Measurements from ENCODE around the gene DIPK1B.

The DIPK1B gene

DNA sequence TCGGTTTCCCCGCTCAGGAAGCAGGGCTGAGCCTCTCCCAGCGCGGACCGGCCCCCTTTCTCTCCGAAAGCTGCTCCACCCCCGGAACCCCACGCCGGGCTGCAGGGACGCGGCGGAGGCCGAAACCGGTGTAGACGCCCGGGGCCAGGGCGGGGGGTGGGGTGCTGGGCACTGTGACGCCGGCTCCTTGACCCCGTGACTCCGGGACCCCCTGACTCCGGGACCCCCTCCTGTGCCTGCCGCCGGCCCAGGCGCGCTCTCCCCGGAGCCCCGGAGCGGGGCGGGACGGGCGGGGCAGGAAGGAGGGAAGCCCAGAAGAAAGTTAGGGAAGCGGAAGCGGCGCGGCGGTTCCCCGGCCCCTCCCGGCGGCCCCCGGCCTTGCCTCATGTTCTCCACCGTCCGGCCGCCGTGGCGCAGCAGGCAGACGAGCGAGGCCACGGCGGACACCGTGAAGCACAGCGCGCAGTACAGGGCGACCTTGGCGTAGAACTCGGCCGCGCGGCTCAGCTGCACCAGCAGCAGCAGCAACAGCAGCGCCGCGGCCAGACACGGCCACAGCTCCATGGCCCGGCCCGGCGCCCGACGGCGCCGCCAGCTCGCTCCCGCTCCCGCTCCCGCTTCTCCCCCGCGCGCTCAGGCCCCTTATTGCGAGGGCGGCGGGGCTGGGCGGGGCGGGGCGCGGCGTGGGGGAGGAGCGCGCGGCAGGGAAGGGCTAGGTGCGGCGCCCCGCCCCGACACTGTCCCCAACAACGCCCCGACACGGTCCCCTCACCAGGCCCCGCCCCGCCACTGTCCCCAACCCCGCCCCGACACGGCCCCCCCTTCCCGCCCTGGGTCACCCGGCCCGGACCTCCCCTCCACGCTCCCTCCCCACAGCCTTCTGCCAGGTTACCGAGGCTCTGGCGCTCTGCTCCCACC lies 25.3 kb upstream of the DIPK1B start, which contains the start of gene AGPAT2:
Gene AGPAT2 (minus strand): TSS at position 664 of the 918 bp plus-strand sequence. CDS start 100 bp downstream, at position 564.
- no peak for FAIRE-seq

- FAIRE-seq = no peak
Measured at GRCh38 chr9:136687721-136688223, 24.6 kb upstream of the DIPK1B start.

DNA sequence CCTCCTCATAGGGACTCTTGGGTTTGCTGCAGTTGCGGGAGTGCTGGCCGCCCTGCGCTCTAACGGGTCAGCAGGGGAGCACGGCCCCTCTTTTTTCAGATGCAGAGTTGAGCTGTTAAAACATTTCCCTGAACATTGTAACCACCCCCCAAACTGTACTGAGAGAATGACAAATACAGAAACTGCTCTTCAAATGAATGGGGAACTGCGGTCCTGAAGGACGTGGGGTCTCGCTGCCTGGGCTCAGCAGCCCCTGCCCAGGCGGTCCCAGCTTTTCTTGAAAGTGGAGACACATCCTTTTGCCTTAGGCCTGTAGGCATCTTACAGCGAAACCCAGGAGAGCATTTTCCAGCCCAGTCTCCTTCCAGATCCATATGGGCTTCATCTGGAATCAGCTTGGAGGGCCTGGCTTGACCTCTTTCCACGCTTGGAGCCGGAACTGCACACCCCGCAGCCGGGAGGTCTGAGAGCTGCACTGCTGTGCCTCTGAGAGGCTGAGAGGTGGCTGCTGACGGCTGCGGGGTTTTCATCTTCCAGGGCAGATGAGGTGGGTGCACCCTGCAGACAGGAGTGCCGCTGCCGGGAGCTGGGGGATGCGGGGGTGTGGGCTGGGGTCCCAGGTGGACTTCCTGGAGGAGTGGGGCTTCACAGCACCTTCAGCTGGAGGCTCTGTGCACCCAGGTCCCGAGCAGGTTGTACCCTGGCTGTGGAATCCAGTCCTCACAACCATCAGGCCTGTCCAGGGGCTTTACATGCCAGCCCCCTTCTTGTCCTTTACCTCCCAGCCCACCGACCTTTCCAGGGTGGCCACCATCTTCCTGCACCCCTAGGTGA lies 23.9 kb upstream of the DIPK1B start:
- FAIRE-seq = no peak

DNA sequence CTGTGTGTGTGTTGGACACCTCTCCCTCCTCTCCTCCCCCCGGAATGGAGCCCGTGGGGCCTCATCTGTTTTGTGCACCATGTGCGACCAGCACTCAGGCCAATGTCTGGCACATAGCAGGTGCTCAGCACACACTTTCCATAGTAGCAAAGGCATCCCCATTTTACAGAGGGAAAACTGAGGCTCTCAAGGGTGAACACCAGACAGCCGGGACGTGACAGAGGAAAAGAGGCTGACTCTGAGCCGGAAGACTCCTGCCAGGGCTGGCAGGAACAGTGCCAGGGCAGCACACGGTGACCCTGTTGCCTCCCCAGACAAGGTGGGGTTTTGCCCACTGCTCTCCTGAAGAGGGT lies 23.3 kb upstream of the DIPK1B start:
- FAIRE-seq = no peak

- FAIRE-seq = no peak
Measured at GRCh38 chr9:136690104-136690805, 22.1 kb upstream of the DIPK1B start.

DNA sequence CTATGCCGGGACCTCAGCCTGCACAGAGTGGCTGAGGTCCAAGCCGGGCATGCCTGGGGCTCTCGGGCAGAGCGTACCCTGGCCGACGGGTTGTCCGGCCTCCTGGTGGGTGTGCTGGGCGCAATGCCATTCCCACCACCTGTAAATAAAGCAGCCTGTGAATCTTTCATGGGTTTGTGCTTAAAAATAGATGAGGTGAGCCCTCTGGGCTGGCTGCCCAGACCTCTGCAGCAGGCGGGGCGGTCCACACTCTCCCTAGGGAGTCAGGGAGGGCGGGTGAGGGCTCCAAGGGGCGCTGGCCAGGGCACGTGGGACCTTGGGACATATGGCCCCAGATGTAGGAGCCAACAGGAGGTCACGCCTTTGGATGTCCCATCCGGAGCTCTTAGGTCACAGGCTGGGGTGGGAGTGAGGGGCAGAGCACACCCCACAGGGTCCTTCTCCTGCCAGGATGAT lies 21.5 kb upstream of the DIPK1B start:
- no peak for FAIRE-seq

DNA sequence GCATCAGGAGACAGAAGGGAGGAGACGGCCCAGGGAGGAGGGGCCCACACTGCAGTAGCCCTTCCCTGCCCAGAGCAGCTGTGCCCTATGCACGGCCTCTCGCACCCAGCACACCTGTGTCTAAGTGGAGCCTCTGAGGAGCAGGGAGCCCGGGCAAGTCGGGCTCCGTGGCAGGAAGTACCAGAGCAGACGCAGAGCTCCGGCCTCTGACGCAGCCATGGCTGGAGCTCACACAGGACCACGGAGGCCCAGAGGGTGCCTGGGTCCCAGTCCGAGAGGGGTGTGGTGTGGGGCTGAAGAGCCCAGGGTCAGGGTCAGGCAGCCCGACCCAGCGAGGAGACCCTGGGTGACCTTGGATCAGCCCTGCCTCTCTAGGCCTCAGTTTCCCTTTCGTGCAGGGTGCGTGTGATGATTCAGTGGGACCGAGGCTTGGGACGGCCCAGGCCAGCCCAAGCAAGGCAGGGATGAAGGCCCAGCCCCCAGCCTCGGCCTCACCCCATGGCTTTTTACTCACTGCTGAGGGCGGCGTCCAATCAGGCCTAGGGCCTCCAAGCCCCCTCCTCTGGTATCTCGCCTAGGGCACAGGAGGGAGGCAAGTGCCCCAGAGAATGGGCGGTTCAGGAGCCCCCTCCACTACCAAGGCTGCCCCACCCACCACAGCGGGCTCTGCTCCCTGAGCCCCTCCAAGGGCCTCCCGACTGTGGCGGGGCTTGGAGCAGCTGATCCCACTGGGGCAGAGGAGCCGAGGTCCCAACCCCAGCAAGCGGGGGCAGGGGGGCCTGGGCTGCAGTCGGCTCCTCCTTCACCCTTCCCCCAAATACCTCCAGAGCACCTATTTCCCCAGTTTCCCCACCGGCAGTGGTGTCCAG lies 20.8 kb upstream of the DIPK1B start:
- no peak for FAIRE-seq

DNA sequence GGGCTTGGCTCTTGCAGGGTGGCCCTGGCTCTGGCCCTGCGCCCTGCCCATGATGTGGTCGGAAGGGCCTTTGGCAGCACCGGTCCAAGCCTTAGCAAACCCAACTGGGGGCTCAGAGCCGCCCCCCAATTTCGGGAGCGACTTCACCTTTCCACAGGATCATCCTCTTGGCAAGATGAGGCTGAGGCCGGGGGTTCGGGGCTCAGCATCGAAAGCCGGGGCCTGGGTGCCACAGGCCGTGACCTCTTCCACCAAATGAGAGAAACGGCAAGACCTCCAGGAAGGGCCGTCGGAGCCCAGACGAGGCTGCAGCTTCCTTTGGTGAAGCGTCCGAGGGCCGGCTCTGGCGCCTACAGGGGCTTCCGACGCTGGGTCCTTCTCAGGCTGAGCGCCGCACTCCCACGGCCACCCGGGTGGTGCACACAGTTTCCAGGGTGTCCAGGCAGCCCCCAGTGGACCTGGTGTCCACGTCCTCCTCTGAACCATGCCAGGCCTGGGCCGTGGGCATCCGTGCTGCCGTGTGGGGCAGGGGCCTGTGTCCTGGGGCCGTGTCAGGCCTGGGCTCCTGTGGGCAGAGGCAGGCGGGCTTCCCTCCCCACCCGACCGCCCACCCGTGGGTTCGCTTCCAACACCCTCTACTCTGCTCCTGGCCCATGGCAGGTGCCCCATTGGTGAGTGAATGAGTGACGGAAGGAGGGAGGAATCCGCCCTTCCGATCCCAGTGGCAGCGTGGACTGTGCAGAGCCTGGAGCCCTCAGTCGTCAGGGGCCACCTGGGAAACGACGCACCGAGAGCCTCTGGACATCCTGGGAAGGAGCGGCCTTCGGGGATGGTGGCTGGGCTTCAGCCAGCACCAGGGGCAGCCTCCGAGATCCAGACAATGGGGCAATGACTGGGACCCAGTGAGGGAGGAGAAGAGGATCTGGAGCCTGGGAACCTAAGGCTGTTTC lies 19.9 kb upstream of the DIPK1B start:
- FAIRE-seq = no peak

GRCh38 chr9:136693135-136693489 lies 19.3 kb upstream of the DIPK1B start:
- FAIRE-seq = no peak

GRCh38 chr9:136693490-136694162 lies 18.7 kb upstream of the DIPK1B start:
- no peak for FAIRE-seq

DNA sequence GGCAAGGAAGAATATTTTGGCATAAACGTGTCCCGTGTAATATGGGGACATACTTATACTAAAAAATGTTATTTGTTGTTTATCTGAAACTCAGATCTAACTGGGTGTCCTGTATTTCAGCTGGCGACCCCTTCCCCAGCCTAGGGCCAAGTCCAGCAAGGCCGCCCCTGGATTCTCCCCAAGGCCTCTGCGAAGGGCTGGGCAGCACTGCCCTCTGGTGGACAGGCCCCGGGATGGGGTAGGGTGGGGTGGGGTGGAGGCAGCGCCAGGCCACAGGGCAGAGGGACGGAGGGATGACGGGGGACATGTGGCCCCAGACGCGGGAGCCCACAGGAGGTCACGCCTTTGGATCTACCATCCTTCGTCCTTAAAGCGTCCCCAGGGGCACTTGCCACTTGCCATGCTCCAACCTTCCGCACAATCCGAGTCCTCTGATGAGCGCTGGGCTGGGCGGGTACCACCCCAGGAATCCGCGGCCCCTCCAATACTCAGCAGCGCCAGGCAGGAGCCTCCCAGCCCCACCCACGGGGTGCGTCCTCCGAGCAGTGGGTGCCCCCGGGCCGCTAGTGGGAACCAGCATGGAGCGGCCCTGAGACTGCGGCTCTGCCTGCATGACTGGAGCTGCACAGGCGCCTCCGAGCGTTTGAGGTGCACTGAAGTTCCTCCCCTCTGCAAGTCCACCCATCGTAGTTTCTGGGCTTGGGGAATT lies 18.1 kb upstream of the DIPK1B start:
- FAIRE-seq = no peak

- no peak for FAIRE-seq
Measured at GRCh38 chr9:136694872-136695247, 17.5 kb upstream of the DIPK1B start.

DNA sequence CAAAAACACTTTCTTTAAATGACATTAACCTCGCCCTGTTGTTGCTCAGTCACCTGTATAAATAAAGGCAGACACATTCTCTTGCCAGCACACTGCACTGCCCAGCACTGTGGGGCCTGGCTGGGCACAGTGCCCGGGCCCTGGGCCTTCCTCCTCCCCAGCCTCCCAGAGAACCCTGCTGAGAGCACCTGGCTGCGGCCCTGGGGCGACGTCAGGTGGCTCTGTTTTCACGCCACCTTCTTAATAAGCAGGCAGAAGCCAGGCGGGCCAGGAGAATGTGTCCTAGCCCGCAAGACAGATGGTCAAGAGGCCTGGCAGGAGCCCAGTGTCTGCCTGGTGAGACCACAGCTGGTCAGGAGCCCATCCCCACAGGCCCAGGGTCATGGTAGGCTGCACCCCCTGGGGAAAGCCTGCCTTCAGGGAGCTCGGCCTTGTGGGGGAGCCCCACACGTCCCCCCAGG lies 16.9 kb upstream of the DIPK1B start:
- FAIRE-seq = no peak

DNA sequence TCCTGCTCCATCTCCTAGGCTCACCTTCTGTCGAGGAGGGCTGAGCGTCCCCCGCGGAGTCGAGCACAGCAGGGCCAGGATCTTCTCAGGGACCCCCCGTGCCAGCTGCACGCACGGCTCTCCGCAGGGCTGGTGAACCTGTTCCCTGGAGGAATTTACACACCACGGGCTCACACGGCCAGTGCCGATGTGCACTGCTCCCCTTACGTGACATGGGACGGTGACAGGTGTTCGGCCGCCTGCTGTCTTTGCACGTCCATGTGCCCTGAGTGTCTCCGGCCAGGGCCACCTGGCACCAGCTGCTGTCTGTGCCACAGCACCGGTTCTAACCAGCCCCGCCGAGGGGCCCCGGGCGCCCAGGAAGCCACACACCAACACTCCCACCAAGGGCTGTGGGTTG lies 16.4 kb upstream of the DIPK1B start:
- FAIRE-seq = no peak

DNA sequence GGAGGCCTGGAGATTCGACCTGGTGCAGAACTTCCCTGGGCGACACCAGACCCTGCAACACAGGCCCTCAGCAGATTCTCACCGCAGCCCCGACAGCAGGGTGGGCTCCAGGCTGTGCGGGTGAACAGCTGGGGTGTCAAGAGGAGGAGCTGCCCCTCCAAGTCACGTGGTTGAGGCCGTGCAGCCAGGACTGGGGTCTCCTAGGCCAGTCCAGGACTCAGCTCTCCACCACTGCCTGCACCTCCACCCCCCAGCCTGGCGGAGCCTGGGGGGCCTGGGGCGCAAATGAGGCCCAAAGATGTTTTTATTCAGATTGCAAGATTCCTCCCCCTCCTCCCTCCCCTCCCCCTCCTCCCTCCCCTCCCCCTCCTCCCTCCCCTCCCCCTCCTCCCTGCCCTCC lies 15.9 kb upstream of the DIPK1B start:
- FAIRE-seq = no peak

- FAIRE-seq = no peak
Measured at GRCh38 chr9:136697146-136697820, 15.1 kb upstream of the DIPK1B start.

DNA sequence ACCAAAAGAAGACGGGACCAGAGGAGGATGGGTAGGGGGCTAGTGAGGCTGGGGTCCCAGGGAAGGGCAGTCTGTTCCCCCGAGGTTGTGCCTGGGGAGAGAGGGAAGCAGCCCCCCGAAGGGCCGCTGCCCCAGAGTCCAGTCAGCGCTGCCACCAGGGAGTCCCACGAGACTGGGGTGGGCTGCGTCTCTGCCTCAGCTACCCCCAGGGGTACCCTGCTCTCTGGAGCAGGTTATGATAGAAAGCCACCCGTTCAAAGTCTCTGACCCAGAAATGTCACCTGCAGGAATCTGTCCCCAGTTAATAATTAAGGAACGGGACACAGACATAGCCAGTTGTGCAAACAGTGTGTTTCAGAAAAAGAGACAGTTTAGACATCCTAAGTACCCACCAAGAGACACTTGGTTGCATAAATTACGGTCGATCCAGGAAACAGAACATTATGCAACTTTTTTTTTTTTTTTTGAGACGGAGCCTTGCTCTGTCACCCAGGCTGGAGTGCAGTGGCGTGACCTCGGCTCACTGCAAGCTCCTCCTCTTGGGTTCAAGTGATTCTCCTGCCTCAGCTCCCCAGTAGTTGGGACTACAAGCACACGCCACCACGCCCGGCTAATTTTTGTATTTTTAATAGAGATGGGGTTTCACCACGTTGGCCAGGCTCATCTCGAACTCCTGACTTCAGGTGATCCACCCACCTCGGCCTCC lies 14.4 kb upstream of the DIPK1B start:
- no peak for FAIRE-seq

DNA sequence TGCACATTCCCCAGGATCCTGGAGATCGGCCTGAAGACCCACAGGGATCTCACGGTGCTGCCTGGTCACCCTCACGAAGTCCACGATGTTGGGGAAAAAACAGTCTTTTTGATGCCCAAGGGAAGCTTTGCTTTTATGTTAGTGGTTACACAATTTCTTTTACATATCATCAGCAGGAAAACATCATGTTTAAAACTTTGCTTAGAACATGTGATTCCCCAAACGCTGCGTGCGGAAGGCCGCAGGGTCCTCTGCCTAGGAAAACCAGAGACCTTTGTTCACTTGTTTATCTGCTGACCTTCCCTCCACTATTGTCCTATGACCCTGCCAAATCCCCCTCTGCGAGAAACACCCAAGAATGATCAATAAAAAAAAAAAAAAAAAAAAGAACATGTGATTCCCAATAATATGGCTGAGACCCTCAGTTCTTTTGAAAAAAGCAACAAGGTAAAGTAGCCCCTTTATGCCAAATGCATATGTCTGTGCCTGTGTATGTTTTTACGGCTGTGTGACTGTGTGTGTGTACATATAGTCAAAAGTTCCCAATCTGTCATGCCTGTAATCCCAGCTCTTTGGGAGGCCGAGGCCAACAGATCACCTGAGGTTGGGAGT lies 13.6 kb upstream of the DIPK1B start:
- FAIRE-seq = no peak
